Thyroid gland (tissue), 4 donors: ENCODE results near the gene ENOX2. TPM values are rescaled to one million over a fixed set of nuclear protein-coding genes. Genes with fewer than 3 reads are reported as not detected.

Source experiments
- DNase-seq, 2 donors: peaks; one replicate each; pipeline ENCODE4 v3.0.0-alpha.2; 2019
- H3K27ac ChIP-seq, 3 donors: fragments of 200-600 bp; sonication (generic); 1 replicate in 2 of 3; 2 replicates in 1 of 3; pipeline ENCODE4 v1.5.1; 2016 to 2019; ENCODE audit warnings: mild to moderate bottlenecking in 1 of 3, moderate library complexity in 1 of 3
- H3K27me3 ChIP-seq: fragments of 200-600 bp; sonication (generic); one replicate; pipeline ENCODE4 v1.5.1; 2019
- H3K36me3 ChIP-seq, 2 donors: fragments of 200-600 bp; sonication (generic); one replicate each; pipeline ENCODE4 v1.5.1; 2016 to 2019
- H3K4me1 ChIP-seq, 2 donors: fragments of 200-600 bp; sonication (generic); one replicate each; pipeline ENCODE4 v1.5.1; 2017 to 2019
- H3K4me3 ChIP-seq, 3 donors: fragments of 200-600 bp; sonication (generic); replicated peaks in 1 of 3; 1 replicate in 2 of 3; 2 replicates in 1 of 3; pipeline ENCODE4 v1.5.1; 2016; ENCODE audit warnings: mild to moderate bottlenecking in 1 of 3
- H3K9me3 ChIP-seq: fragments of 200-600 bp; sonication (generic); one replicate; pipeline ENCODE4 v1.5.1; 2017
- CTCF ChIP-seq, 6 experiments: fragments of 200-600 bp in 3 of 6; fragments of 450-650 bp in 3 of 6; sonication (generic) in 3 of 6; IDR thresholded peaks; one replicate each; pipeline ENCODE4 v1.5.1; 2016 to 2019; ENCODE audit warnings: antibody characterized with exemption in 6 of 6, mild to moderate bottlenecking in 2 of 6, inconsistent platforms in 1 of 6, moderate library complexity in 1 of 6
- POLR2A ChIP-seq, 2 donors: fragments of 450-650 bp; IDR thresholded peaks; one replicate each; pipeline ENCODE4 v1.6.1; 2017; ENCODE audit warnings: antibody characterized with exemption in 2 of 2, mild to moderate bottlenecking in 2 of 2, moderate library complexity in 1 of 2
- WGBS, 2 donors: methylation state at CpG; one replicate each; pipeline ENCODE4 v1.1.5; 2017; 5-methylcytosine and 5-hydroxymethylcytosine counted together
- intact Hi-C: fragments of 100-400 bp; cut with DNase I; formaldehyde crosslinking; loops from one replicate; pipeline ENCODE4 v1.15.1; 2023
- total RNA-seq, 4 donors: library from RNA; depleted of rRNA; stranded (reverse); fragments of >200 nt; gene quantifications; one replicate each; pipeline ENCODE4 v1.2.3, GENCODE V29; 2016

Gene ENOX2
- total RNA-seq, 4 donors from 2014 or later, result 11.8 to 25.2 (median 20.1) TPM

GRCh38 chrX:130788786-130789581 is 114.0 kb downstream of the ENOX2 start:
- no peaks in the 10 kb centered on the region for H3K27me3 ChIP-seq
- TF ChIP-seq POLR2A (IDR thresholded peaks at IDR 0.05), result no peak
- no peak for TF ChIP-seq CTCF (IDR thresholded peaks at IDR 0.05)
- no peak overlapping the region for H3K4me3 ChIP-seq
- no peaks in the 10 kb centered on the region for H3K4me1 ChIP-seq
- DNase-seq, result no peak
- H3K27ac ChIP-seq, result no peak overlapping the region
- H3K9me3 ChIP-seq, result no peaks in the 10 kb centered on the region
- WGBS, 2 donors, result 93 to 95% methylated on average over 4 of the region's 4 CpGs
- H3K36me3 ChIP-seq, result no peaks in the 10 kb centered on the region
- intact Hi-C loops, result no loop called here

- intact Hi-C loops, result no loop called here
- Histone ChIP-seq H3K9me3 (no peaks in the 10 kb centered on the region), H3K4me1 (no peaks in the 10 kb centered on the region), H3K27me3 (no peaks in the 10 kb centered on the region), H3K36me3 (no peaks in the 10 kb centered on the region), H3K4me3 (no peak overlapping the region), H3K27ac (no peak overlapping the region)
- no peak for DNase-seq
- 97 to 100% methylated on average over 2 of the region's 2 CpGs for WGBS, 2 donors
- no peak for TF ChIP-seq POLR2A (IDR thresholded peaks at IDR 0.05)
- TF ChIP-seq CTCF (IDR thresholded peaks at IDR 0.05), result no peak
Observed at GRCh38 chrX:130786030-130786429, 117.0 kb downstream of the ENOX2 start.

- H3K4me3 ChIP-seq, result no peak overlapping the region
- 96 to 98% methylated on average over 3 of the region's 3 CpGs for WGBS, 2 donors
- H3K27me3 ChIP-seq, result no peaks in the 10 kb centered on the region
- H3K9me3 ChIP-seq, result no peaks in the 10 kb centered on the region
- intact Hi-C loops, result no loop called here
- DNase-seq, result no peak
- H3K4me1 ChIP-seq, result no peaks in the 10 kb centered on the region
- H3K36me3 ChIP-seq, result no peaks in the 10 kb centered on the region
- no peak overlapping the region for H3K27ac ChIP-seq
- no peak for TF ChIP-seq POLR2A (IDR thresholded peaks at IDR 0.05)
Observed at GRCh38 chrX:130778773-130779172, 124.2 kb downstream of the ENOX2 start.

GRCh38 chrX:130775849-130776248 is 127.2 kb downstream of the ENOX2 start:
- no peaks in the 10 kb centered on the region for H3K4me1 ChIP-seq
- intact Hi-C loops, result no loop called here
- no peaks in the 10 kb centered on the region for H3K27me3 ChIP-seq
- no peak for DNase-seq
- no peak overlapping the region for H3K4me3 ChIP-seq
- H3K9me3 ChIP-seq, result no peaks in the 10 kb centered on the region
- H3K36me3 ChIP-seq, result no peaks in the 10 kb centered on the region
- WGBS, 2 donors, result 93 to 100% methylated on average over 1 of the region's 1 CpG
- no peak overlapping the region for H3K27ac ChIP-seq
- TF ChIP-seq CTCF (IDR thresholded peaks at IDR 0.05), result no peak
- no peak for TF ChIP-seq POLR2A (IDR thresholded peaks at IDR 0.05)

- intact Hi-C loops, result no loop called here
Observed at GRCh38 chrX:130772776-130773143, 130.2 kb downstream of the ENOX2 start.

More at GRCh38 chrX:130772776-130773143, 130.2 kb downstream of the ENOX2 start:
- DNase-seq, result no peak
- Histone ChIP-seq H3K36me3 (no peaks in the 10 kb centered on the region), H3K9me3 (no peaks in the 10 kb centered on the region), H3K4me3 (no peak overlapping the region), H3K27ac (no peak overlapping the region), H3K27me3 (no peaks in the 10 kb centered on the region), H3K4me1 (no peaks in the 10 kb centered on the region)
- no peak for TF ChIP-seq POLR2A (IDR thresholded peaks at IDR 0.05)
- TF ChIP-seq CTCF (IDR thresholded peaks at IDR 0.05), result no peak
- WGBS, 2 donors, result 86 to 95% methylated on average over 4 of the region's 4 CpGs
